Effector memory CD4-positive, alpha-beta T cell (primary cell): ENCODE measurements around the gene SDK2.

Experiments used
- DNase-seq, 3 donors: peaks; one replicate each; pipeline ENCODE4 v3.0.0-alpha.2; 2020
- H3K27ac ChIP-seq: 2 replicates; pipeline ENCODE4 v1.7.0; 2013; ENCODE audit warnings: mild to moderate bottlenecking, low read length, moderate library complexity; ENCODE audit not compliant: insufficient read depth, poor library complexity, severe bottlenecking
- H3K27me3 ChIP-seq: replicated peaks from 2 replicates; pipeline ENCODE4 v1.7.0; 2013; ENCODE audit warnings: mild to moderate bottlenecking, low read length; ENCODE audit not compliant: insufficient read depth, control insufficient read depth, poor library complexity, severe bottlenecking
- H3K36me3 ChIP-seq: 2 replicates; pipeline ENCODE4 v1.7.0; 2013; ENCODE audit warnings: mild to moderate bottlenecking, low read length, moderate library complexity; ENCODE audit not compliant: control insufficient read depth, insufficient read depth
- H3K4me1 ChIP-seq: 2 replicates; pipeline ENCODE4 v1.7.0; 2013; ENCODE audit warnings: low read length, mild to moderate bottlenecking; ENCODE audit not compliant: control insufficient read depth, insufficient read depth, poor library complexity, severe bottlenecking
- H3K4me3 ChIP-seq: 2 replicates; pipeline ENCODE4 v1.7.0; 2013; ENCODE audit warnings: low read length, low read depth, mild to moderate bottlenecking; ENCODE audit not compliant: insufficient read depth, poor library complexity, severe bottlenecking
- H3K9me3 ChIP-seq: 2 replicates; pipeline ENCODE4 v1.7.0; 2013; ENCODE audit warnings: mild to moderate bottlenecking, low read length, moderate library complexity; ENCODE audit not compliant: control insufficient read depth

The SDK2 gene

GRCh38 chr17:73561111-73561510, 83.1 kb downstream of the SDK2 start:
- Histone ChIP-seq H3K27ac (no peak overlapping the region), H3K36me3 (no peaks in the 10 kb centered on the region), H3K4me3 (no peak overlapping the region), H3K27me3 (no peaks in the 10 kb centered on the region), H3K4me1 (no peaks in the 10 kb centered on the region), H3K9me3 (no peaks in the 10 kb centered on the region)
- DNase-seq = no peak

GRCh38 chr17:73560661-73561060, 83.6 kb downstream of the SDK2 start:
- Histone ChIP-seq H3K4me3 (no peak overlapping the region), H3K4me1 (no peaks in the 10 kb centered on the region), H3K27ac (no peak overlapping the region), H3K36me3 (no peaks in the 10 kb centered on the region), H3K9me3 (no peaks in the 10 kb centered on the region), H3K27me3 (no peaks in the 10 kb centered on the region)
- DNase-seq = no peak

- Histone ChIP-seq H3K27ac (no peak overlapping the region), H3K4me1 (no peaks in the 10 kb centered on the region), H3K27me3 (no peaks in the 10 kb centered on the region), H3K4me3 (no peak overlapping the region), H3K9me3 (no peaks in the 10 kb centered on the region), H3K36me3 (no peaks in the 10 kb centered on the region)
- no peak for DNase-seq
These were observed 84.7 kb downstream of the SDK2 start for GRCh38 chr17:73559532-73559931.

- H3K36me3 ChIP-seq = no peaks in the 10 kb centered on the region
These were observed 88.9 kb downstream of the SDK2 start for GRCh38 chr17:73555199-73555960.

GRCh38 chr17:73554498-73554897, 89.7 kb downstream of the SDK2 start:
- Histone ChIP-seq H3K27me3 (no peaks in the 10 kb centered on the region), H3K27ac (no peak overlapping the region), H3K9me3 (no peaks in the 10 kb centered on the region), H3K4me3 (no peak overlapping the region), H3K36me3 (no peaks in the 10 kb centered on the region), H3K4me1 (no peaks in the 10 kb centered on the region)
- no peak for DNase-seq

More at GRCh38 chr17:73555199-73555960, 88.9 kb downstream of the SDK2 start:
- Histone ChIP-seq H3K9me3 (no peaks in the 10 kb centered on the region), H3K27ac (no peak overlapping the region), H3K4me3 (no peak overlapping the region), H3K27me3 (no peaks in the 10 kb centered on the region), H3K4me1 (no peaks in the 10 kb centered on the region)
- DNase-seq = no peak

GRCh38 chr17:73553311-73553710, 90.9 kb downstream of the SDK2 start:
- H3K27me3 ChIP-seq = no peaks in the 10 kb centered on the region
- H3K27ac ChIP-seq = no peak overlapping the region

GRCh38 chr17:73552300-73553048, 91.8 kb downstream of the SDK2 start:
- Histone ChIP-seq H3K4me3 (no peak overlapping the region), H3K36me3 (no peaks in the 10 kb centered on the region), H3K27ac (no peak overlapping the region), H3K9me3 (no peaks in the 10 kb centered on the region), H3K27me3 (no peaks in the 10 kb centered on the region), H3K4me1 (no peaks in the 10 kb centered on the region)
- DNase-seq = no peak

More at GRCh38 chr17:73553311-73553710, 90.9 kb downstream of the SDK2 start:
- Histone ChIP-seq H3K36me3 (no peaks in the 10 kb centered on the region), H3K4me1 (no peaks in the 10 kb centered on the region), H3K4me3 (no peak overlapping the region), H3K9me3 (no peaks in the 10 kb centered on the region)
- DNase-seq = no peak

GRCh38 chr17:73551759-73552158, 92.5 kb downstream of the SDK2 start:
- Histone ChIP-seq H3K9me3 (no peaks in the 10 kb centered on the region), H3K36me3 (no peaks in the 10 kb centered on the region), H3K4me1 (no peaks in the 10 kb centered on the region), H3K27me3 (no peaks in the 10 kb centered on the region), H3K4me3 (no peak overlapping the region), H3K27ac (no peak overlapping the region)
- no peak for DNase-seq

- no peaks in the 10 kb centered on the region for H3K36me3 ChIP-seq
- no peak for DNase-seq
- H3K27me3 ChIP-seq = no peaks in the 10 kb centered on the region
- no peaks in the 10 kb centered on the region for H3K4me1 ChIP-seq
- no peak overlapping the region for H3K4me3 ChIP-seq
- no peak overlapping the region for H3K27ac ChIP-seq
- no peaks in the 10 kb centered on the region for H3K9me3 ChIP-seq
These were observed 93.1 kb downstream of the SDK2 start for GRCh38 chr17:73551144-73551543.

- Histone ChIP-seq H3K4me1 (no peaks in the 10 kb centered on the region), H3K9me3 (no peaks in the 10 kb centered on the region), H3K27ac (no peak overlapping the region), H3K4me3 (no peak overlapping the region), H3K36me3 (no peaks in the 10 kb centered on the region), H3K27me3 (no peaks in the 10 kb centered on the region)
- DNase-seq = no peak
These were observed 93.7 kb downstream of the SDK2 start for GRCh38 chr17:73550556-73550955.
